ENCODE results near the gene LPCAT2. TPM values are rescaled to one million over a fixed set of nuclear protein-coding genes. Genes with fewer than 3 reads are reported as not detected.

Gene LPCAT2
- total RNA-seq, 2 experiments from 2014 or later: not detected

DNA sequence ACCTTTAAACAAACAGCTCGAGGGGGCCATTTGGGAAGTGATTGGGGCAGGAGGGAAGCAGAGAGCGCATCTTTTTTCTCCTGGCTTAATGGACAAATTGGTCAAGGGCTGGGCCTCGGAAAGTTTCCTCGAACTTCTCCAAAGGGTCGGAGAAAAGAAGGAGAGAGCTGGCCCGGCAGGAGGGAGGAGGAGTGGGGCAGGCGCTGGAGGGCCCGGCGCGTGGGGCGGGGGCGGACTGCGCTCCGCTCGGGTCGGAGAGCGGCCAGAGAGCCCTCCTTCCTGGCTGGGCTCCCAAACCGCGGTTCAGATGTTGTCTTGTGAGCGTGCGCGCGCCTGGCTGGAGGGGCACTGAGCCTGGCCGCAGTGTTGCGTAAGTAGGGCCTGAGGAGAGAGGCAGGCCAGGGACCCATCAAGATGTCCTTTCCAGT, 28.6 kb upstream of the LPCAT2 start:
- TF ChIP-seq, protein P1, sequence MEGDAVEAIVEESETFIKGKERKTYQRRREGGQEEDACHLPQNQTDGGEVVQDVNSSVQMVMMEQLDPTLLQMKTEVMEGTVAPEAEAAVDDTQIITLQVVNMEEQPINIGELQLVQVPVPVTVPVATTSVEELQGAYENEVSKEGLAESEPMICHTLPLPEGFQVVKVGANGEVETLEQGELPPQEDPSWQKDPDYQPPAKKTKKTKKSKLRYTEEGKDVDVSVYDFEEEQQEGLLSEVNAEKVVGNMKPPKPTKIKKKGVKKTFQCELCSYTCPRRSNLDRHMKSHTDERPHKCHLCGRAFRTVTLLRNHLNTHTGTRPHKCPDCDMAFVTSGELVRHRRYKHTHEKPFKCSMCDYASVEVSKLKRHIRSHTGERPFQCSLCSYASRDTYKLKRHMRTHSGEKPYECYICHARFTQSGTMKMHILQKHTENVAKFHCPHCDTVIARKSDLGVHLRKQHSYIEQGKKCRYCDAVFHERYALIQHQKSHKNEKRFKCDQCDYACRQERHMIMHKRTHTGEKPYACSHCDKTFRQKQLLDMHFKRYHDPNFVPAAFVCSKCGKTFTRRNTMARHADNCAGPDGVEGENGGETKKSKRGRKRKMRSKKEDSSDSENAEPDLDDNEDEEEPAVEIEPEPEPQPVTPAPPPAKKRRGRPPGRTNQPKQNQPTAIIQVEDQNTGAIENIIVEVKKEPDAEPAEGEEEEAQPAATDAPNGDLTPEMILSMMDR (conservative IDR thresholded peaks at IDR 0.05; ENCODE audit: low read length): no peak
- no peak for TF ChIP-seq EZH2phosphoT487 (IDR thresholded peaks at IDR 0.05; ENCODE audit: borderline replicate concordance, low read depth, low read length)
- BruUV-seq (replicated peaks): no TSS peak
- no peaks in the 10 kb centered on the region for H3K9me3 ChIP-seq (ENCODE audit: low read length)
- POLR2A ChIA-PET: no interaction called here
- H3K4me3 ChIP-seq (ENCODE audit: low read depth, low read length, poor library complexity, severe bottlenecking): no peak overlapping the region
- CTCF ChIA-PET (ENCODE audit: unreplicated experiment): no interaction called here
- no peak overlapping the region for H3K27ac ChIP-seq (ENCODE audit: low read depth, low read length, poor library complexity, severe bottlenecking)
- H3K4me1 ChIP-seq (ENCODE audit: insufficient read depth, low read length, poor library complexity, severe bottlenecking): no peaks in the 10 kb centered on the region
- intact Hi-C loops (cut with micrococcal nuclease; ENCODE audit: unreplicated experiment): no loop called here
- H4K20me1 ChIP-seq (ENCODE audit: insufficient read depth, low read length): no peaks in the 10 kb centered on the region
- no peak overlapping the region for H2AFZ ChIP-seq (ENCODE audit: low read length)
- H3K79me2 ChIP-seq (ENCODE audit: insufficient read depth, low read depth, low read length): no peaks in the 10 kb centered on the region
- H3K4me2 ChIP-seq (ENCODE audit: low read length): no peak overlapping the region
- H3K9me2 ChIP-seq (ENCODE audit: insufficient read depth, low read length): no peaks in the 10 kb centered on the region
- H3K36me3 ChIP-seq (ENCODE audit: insufficient read depth, low read length): no peaks in the 10 kb centered on the region
- DNase-seq (ENCODE audit: low spot score): no peak

DNA sequence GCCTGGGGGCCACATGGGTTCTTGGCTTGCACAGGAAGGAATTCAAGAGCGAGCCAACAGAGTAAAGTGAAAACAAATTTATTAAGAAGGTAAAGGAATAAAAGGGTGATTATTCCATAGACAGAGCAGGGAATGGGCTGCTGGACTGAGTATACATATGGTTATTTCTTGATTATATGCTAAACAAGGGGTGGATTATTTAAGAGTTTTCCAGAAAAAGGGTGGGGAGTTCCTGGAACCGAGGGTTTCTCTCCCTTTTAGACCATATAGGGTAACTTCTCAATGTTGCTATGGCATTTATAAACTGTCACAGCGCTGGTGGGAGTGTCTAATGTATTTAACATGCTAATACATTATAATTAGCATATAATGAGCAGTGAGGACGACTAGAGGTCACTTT, 27.8 kb upstream of the LPCAT2 start:
- ChIA-PET CTCF (ENCODE audit: unreplicated experiment) (no interaction called here), POLR2A (no interaction called here)
- TF ChIP-seq, protein P1 (conservative IDR thresholded peaks at IDR 0.05; ENCODE audit: low read length): no peak
- TF ChIP-seq EZH2phosphoT487 (IDR thresholded peaks at IDR 0.05; ENCODE audit: borderline replicate concordance, low read depth, low read length): no peak
- Histone ChIP-seq H4K20me1 (ENCODE audit: insufficient read depth, low read length) (no peaks in the 10 kb centered on the region), H3K79me2 (ENCODE audit: insufficient read depth, low read depth, low read length) (no peaks in the 10 kb centered on the region), H3K4me2 (ENCODE audit: low read length) (no peak overlapping the region), H3K27ac (ENCODE audit: low read depth, low read length, poor library complexity, severe bottlenecking) (no peak overlapping the region), H3K4me1 (ENCODE audit: insufficient read depth, low read length, poor library complexity, severe bottlenecking) (no peaks in the 10 kb centered on the region), H2AFZ (ENCODE audit: low read length) (no peak overlapping the region), H3K4me3 (ENCODE audit: low read depth, low read length, poor library complexity, severe bottlenecking) (no peak overlapping the region), H3K9me2 (ENCODE audit: insufficient read depth, low read length) (no peaks in the 10 kb centered on the region), H3K9me3 (ENCODE audit: low read length) (no peaks in the 10 kb centered on the region), H3K36me3 (ENCODE audit: insufficient read depth, low read length) (no peaks in the 10 kb centered on the region)
- DNase-seq (ENCODE audit: low spot score): no peak
- BruUV-seq (replicated peaks): no TSS peak
- intact Hi-C loops (cut with micrococcal nuclease; ENCODE audit: unreplicated experiment): no loop called here

DNA sequence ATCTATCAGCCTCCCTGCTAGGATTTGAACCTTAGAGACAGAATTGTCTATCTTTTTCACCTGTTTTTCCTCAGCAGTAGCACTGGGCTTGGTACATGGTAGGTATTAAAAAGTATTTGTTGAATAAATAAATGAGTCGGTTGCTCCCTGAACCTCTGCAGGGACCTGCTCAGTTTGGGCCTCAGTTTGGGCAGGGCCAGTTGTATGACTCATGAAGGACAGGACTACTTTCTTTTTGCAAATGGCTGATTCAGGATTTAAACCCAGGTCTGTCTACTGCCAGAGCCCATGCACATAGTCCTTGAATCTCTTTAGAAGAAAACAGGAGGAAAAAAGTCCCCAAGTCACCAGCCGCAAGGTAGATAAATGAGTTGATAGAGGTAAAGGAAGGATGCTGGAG, 26.8 kb upstream of the LPCAT2 start:
- Histone ChIP-seq H3K4me1 (ENCODE audit: insufficient read depth, low read length, poor library complexity, severe bottlenecking) (no peaks in the 10 kb centered on the region), H3K4me2 (ENCODE audit: low read length) (no peak overlapping the region), H3K27ac (ENCODE audit: low read depth, low read length, poor library complexity, severe bottlenecking) (no peak overlapping the region), H3K36me3 (ENCODE audit: insufficient read depth, low read length) (no peaks in the 10 kb centered on the region), H3K9me2 (ENCODE audit: insufficient read depth, low read length) (no peaks in the 10 kb centered on the region), H2AFZ (ENCODE audit: low read length) (no peak overlapping the region), H3K79me2 (ENCODE audit: insufficient read depth, low read depth, low read length) (no peaks in the 10 kb centered on the region), H3K9me3 (ENCODE audit: low read length) (no peaks in the 10 kb centered on the region), H4K20me1 (ENCODE audit: insufficient read depth, low read length) (no peaks in the 10 kb centered on the region), H3K4me3 (ENCODE audit: low read depth, low read length, poor library complexity, severe bottlenecking) (no peak overlapping the region)
- POLR2A ChIA-PET: no interaction called here
- intact Hi-C loops (cut with micrococcal nuclease; ENCODE audit: unreplicated experiment): no loop called here
- CTCF ChIA-PET (ENCODE audit: unreplicated experiment): no interaction called here
- no peak for TF ChIP-seq EZH2phosphoT487 (IDR thresholded peaks at IDR 0.05; ENCODE audit: borderline replicate concordance, low read depth, low read length)
- TF ChIP-seq, protein P1 (conservative IDR thresholded peaks at IDR 0.05; ENCODE audit: low read length): no peak
- no peak for DNase-seq (ENCODE audit: low spot score)
- BruUV-seq (replicated peaks): no TSS peak

Measured in OCI-LY7 (cell line).